GM21515 (cell line): ENCODE data around the gene ZNF549.
A peak's percentile ranks its signal among the peaks of the same experiment; 100 is the strongest.

Experiments
- ATAC-seq: cut with Tn5 transposase; IDR thresholded peaks from one replicate; pipeline ENCODE4 v1.9.1; 2021; ENCODE audit not compliant: unreplicated experiment

Gene ZNF549

GRCh38 chr19:57566396-57567265 lies 39.5 kb downstream of the ZNF549 start:
- no peak for ATAC-seq

DNA sequence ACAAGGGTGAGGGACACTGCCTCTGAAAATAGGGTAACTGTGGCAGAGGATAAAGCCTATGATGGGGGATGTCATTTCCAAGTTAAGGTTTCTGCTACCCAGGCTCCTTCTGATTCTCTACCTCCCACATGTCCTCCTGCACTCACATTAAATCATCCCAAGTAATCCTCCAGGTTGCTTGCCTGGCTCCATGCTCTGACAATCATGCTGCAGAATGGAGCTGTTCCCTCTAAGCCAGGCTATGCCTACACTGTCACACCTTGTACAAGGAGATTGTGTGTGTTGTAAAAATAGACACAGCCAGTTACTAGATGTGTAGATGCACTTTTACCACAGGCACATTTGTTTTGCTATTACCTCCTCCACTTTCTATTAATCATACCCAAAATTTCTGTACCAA lies 43.6 kb downstream of the ZNF549 start:
- no peak for ATAC-seq

DNA sequence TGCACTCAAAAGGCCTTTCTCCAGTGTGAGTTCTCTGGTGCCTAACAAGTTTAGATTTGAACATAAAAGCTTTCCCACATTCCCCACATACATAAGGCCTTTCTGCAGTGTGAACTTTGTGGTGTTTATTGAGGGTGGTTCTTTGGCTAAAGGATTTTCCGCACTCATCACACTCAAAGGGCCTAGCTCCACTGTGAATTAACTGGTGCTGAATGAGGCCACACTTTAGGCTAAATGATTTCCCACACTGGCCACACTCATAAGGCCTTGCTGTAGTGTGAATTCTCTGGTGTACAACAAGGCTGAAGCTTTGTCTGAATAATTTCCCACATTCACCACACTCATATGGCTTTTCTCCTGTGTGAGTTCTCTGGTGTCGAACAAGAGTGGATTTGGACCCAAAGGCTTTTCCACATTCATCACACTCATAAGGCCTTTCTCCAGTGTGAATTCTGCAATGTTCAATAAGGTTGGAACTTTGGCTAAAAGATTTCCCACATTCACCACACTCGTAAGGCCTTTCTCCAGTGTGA lies 45.3 kb downstream of the ZNF549 start:
- no peak for ATAC-seq

DNA sequence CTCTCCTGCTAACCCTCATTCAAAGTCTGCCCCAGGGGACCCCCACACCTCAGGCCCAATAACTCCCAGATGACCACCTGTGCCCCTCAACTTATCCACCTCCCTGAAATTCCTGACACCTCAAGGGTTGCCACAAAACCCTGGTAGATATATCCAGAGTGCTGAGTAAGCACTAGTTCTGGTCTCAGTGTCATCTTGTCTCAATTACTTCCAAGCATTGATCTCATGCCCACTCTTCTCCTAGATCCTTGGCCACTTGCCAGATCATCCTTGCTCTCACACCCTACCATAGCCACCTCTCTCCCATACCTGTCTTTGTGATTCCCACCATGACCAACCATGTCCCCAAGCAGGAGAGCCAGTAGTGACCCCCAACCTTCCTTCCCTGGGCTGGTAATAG lies 49.5 kb downstream of the ZNF549 start:
- no peak for ATAC-seq

DNA sequence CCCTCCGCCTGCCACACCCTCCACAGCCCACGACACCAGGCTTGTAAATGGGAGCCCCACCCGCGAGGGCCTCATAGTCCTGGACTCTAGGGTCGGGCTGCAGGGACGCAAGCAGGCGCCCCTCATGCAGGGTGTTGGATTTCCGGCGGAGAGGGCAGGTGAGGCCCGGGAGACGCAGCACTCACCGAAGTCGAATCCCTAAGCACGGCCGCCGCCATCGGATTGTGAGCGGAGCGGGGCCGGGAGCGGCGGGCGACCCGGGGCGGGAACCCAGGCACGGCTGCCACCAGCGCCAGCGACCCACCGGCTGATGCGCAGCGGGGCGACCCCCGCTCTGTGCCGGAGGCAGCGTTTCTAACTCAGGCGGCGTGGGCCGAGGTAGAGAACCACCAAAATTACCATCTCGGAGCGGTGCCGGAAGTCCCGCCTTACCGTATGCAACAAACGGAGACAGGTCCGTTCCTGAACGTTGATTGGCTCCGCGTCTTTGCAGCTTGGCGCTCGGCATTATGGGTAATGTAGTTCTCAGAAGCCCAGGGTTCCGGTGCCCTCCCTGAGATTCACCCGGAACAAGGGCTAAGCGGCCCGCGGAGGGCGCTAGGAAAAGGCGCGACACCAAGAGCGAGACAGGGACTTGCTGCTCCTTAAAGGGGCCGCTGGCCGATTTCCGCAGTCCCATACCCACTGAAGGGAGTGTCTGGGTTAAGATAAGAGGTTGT lies 51.5 kb downstream of the ZNF549 start, which contains the start of gene ZNF416:
ZNF416 (minus strand) TSS at position 425 of the 719 bp plus-strand sequence; CDS start at position 218, 207 bp downstream.
- ATAC-seq, result peak; percentile 94

- no peak for ATAC-seq
Measured at GRCh38 chr19:57583104-57583520, 56.0 kb downstream of the ZNF549 start.

- ATAC-seq, result no peak
Measured at GRCh38 chr19:57583521-57584416, 56.6 kb downstream of the ZNF549 start, which contains the start of gene ZIK1. ZIK1 (plus strand) TSS chr19:57584145; CDS start chr19:57584357, 212 bp downstream.

GRCh38 chr19:57587529-57587928 lies 60.4 kb downstream of the ZNF549 start:
- ATAC-seq, result no peak

- peak; percentile 23 for ATAC-seq
Measured at GRCh38 chr19:57599377-57599760, 72.2 kb downstream of the ZNF549 start.

GRCh38 chr19:57599761-57600383 lies 72.7 kb downstream of the ZNF549 start, which contains the start of gene ZNF530:
ZNF530 (plus strand) TSS chr19:57599885; CDS start chr19:57604346, 4,461 bp downstream.
- peak; percentile 92 for ATAC-seq

GRCh38 chr19:57606931-57607330 lies 79.8 kb downstream of the ZNF549 start:
- ATAC-seq, result no peak
